Immature natural killer cell (primary cell): Measurements from ENCODE around the gene RAB11FIP4. TPM values are rescaled to one million over a fixed set of nuclear protein-coding genes. Genes with fewer than 3 reads are reported as not detected.

Experiments
- DNase-seq, 3 donors: peaks; one replicate each; pipeline ENCODE4 v3.0.0; 2022; ENCODE audit warnings: mixed read lengths in 1 of 3
- H3K27ac Mint-ChIP-seq, 6 donors: one replicate each; pipeline ENCODE4 v1.8.0; 2020; ENCODE audit warnings: mixed read lengths in 6 of 6, mild to moderate bottlenecking in 5 of 6, inconsistent platforms in 4 of 6, moderate library complexity in 3 of 6
- H3K27me3 Mint-ChIP-seq, 3 donors: one replicate each; pipeline ENCODE4 v1.8.0; 2020 to 2021; ENCODE audit warnings: low read depth in 3 of 3, mild to moderate bottlenecking in 3 of 3, mixed read lengths in 3 of 3, moderate library complexity in 3 of 3, inconsistent platforms in 1 of 3
- H3K36me3 Mint-ChIP-seq, 3 donors: one replicate each; pipeline ENCODE4 v1.8.0; 2020; ENCODE audit warnings: mixed read lengths in 3 of 3, inconsistent platforms in 2 of 3, mild to moderate bottlenecking in 2 of 3
- H3K4me1 Mint-ChIP-seq, 2 donors: one replicate each; pipeline ENCODE4 v1.8.0; 2020; ENCODE audit warnings: inconsistent platforms in 2 of 2, mild to moderate bottlenecking in 2 of 2, mixed read lengths in 2 of 2, moderate library complexity in 1 of 2
- H3K4me3 Mint-ChIP-seq, 5 donors: one replicate each; pipeline ENCODE4 v1.8.0; 2020; ENCODE audit warnings: mild to moderate bottlenecking in 5 of 5, mixed read lengths in 5 of 5, inconsistent platforms in 3 of 5, moderate library complexity in 3 of 5
- H3K9me3 Mint-ChIP-seq, 6 donors: one replicate each; pipeline ENCODE4 v1.8.0; 2020; ENCODE audit warnings: mild to moderate bottlenecking in 6 of 6, mixed read lengths in 6 of 6, inconsistent platforms in 4 of 6, moderate library complexity in 3 of 6
- polyA plus RNA-seq, 3 donors: library from polyadenylated mRNA; unstranded; fragments of 300-500 nt; fragmentation: Illumina TruSeq; gene quantifications; one replicate each; pipeline ENCODE4 v1.2.3, GENCODE V29; 2021

RAB11FIP4 gene
- polyA plus RNA-seq, 3 donors from 2014 or later: 14.2 to 41.8 (median 22.1) TPM

DNA sequence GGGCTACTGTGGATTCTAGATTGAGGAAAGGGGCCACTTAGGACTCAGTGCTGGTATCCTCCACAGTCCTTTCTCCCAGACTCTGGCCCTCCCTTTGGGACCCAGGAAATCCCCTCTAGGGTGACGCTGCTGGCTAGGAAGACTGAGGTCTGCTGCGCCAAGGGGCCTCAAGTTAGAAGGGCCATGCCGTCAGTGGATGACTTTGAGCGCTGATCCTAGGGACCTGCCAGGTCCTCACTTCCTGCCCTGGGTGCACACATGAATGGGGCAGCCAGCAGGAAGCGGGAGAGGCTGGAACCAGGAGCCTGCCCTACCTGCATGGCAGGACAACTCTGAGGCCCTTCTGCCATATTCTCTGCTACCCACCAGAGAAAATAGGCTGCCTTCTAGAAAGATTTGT lies 145.0 kb downstream of the RAB11FIP4 start:
- H3K4me3 Mint-ChIP-seq: no peak overlapping the region
- H3K36me3 Mint-ChIP-seq: peaks cover 9 to 14% (median 12%) of the 10 kb centered on the region in 3 donors
- peaks cover 0 to 2% (median 1%) of the 10 kb centered on the region in 3 donors for H3K27me3 Mint-ChIP-seq
- no peak overlapping the region for H3K27ac Mint-ChIP-seq
- no peak for DNase-seq
- no peaks in the 10 kb centered on the region for H3K9me3 Mint-ChIP-seq
- H3K4me1 Mint-ChIP-seq: peaks cover 5 to 6% of the 10 kb centered on the region in 2 donors

DNA sequence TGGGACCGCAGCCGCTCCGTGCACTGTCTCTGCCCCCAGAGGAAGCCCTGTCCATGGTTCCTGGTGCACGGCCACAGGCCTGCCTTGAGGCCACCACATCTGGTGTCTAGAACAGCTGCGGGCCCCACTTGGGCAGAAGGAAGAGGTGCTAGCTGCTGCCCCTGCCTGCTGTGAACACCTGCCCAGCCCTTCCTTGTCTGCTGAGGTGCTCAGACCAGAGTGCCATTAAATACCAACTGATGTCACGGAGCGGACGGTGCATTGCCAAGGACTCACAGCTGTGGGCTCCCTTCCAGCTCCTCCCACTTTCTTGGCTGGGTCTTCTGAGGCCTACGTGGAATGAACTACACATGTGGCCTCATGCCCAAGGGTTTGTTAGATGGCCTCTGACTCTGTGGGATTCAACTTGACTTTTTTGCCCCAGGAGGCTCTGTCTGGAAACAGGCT lies 146.1 kb downstream of the RAB11FIP4 start:
- DNase-seq: no peak
- H3K27me3 Mint-ChIP-seq: peaks cover 0 to 2% (median 1%) of the 10 kb centered on the region in 3 donors
- peak overlapping the region in 1 of 6 donors; percentile 48 for H3K27ac Mint-ChIP-seq
- H3K36me3 Mint-ChIP-seq: peaks cover 7 to 9% (median 8%) of the 10 kb centered on the region in 3 donors
- no peaks in the 10 kb centered on the region for H3K9me3 Mint-ChIP-seq
- peaks cover 5 to 6% of the 10 kb centered on the region in 2 donors for H3K4me1 Mint-ChIP-seq
- no peak overlapping the region for H3K4me3 Mint-ChIP-seq

DNA sequence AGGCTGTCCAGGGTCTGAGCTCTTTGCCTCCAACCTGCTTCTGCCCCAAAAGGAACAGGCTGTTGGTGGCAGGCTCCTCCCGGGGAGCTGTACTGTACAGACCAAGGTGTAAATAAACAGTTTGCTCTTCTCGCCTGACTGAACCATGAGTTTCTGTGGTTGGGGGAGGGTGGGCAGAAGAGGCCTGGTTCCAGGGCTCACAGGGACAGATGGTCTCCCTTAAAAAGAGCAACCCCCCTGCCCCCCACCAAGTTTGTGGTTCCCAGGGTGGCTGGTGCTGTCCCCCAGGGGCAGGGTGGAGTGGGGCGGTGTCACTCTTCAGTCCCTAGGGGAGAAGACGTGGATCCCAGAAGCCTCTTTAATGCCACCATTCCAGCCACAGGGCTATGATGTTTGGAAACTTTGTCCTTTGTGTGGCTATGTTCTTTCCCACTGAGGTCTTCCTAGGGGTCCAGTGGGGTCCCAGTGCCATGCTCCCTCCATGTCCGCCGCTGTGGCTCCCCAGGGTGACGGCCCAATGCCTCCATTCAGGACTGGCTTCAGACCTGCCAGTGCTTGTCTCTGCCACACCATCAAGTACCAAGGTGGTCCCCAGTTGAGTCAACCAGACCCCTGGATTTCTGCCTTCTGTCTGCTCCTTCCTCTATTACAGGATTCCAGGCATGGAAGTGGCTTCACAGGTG lies 146.7 kb downstream of the RAB11FIP4 start:
- DNase-seq: no peak
- peaks cover 5% of the 10 kb centered on the region in 2 donors for H3K4me1 Mint-ChIP-seq
- H3K27ac Mint-ChIP-seq: no peak overlapping the region
- H3K27me3 Mint-ChIP-seq: peaks cover 0 to 2% (median 1%) of the 10 kb centered on the region in 3 donors
- peaks cover 1 to 3% (median 2%) of the 10 kb centered on the region in 3 donors for H3K36me3 Mint-ChIP-seq
- H3K4me3 Mint-ChIP-seq: no peak overlapping the region
- H3K9me3 Mint-ChIP-seq: no peaks in the 10 kb centered on the region

DNA sequence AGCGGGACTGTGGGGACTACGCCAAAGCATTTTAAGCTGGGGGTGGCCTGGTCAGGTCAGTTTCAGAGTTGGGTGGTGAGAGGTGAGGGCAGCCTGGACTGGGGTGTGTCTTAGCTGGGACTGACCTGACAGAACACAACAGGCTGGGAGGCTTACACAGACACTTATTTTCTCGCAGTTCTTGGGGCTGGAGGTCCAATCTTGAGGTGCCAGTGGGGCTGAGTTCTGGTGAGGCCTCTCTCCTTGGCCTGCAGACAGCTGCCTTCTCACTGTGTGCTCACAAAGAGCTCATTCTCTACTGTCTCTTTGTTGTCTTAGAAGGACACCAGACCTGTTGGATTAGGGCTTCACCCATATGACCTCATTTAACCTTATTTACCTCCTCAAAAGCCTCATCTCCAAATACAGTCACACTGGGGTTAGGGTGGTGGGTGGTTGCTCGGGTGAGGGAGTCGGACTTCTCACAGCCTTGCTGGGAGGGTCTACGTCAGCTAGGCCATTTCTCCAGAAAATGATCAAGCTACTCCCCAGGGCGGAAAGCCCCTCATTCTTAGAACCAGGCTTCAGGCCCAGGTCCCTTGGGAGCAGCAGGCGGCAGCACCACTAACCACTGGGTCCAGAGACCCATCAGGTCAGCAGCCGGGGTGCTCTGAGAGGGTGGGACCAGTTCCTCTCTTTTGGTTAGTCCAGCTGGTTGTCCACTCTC lies 149.3 kb downstream of the RAB11FIP4 start:
- Mint-ChIP-seq H3K27me3 (peaks cover 0 to 1% (median 0%) of the 10 kb centered on the region in 3 donors), H3K27ac (no peak overlapping the region), H3K36me3 (no peaks in the 10 kb centered on the region), H3K4me1 (peaks cover 0 to 2% of the 10 kb centered on the region in 2 donors), H3K4me3 (no peak overlapping the region), H3K9me3 (no peaks in the 10 kb centered on the region)
- DNase-seq: no peak

DNA sequence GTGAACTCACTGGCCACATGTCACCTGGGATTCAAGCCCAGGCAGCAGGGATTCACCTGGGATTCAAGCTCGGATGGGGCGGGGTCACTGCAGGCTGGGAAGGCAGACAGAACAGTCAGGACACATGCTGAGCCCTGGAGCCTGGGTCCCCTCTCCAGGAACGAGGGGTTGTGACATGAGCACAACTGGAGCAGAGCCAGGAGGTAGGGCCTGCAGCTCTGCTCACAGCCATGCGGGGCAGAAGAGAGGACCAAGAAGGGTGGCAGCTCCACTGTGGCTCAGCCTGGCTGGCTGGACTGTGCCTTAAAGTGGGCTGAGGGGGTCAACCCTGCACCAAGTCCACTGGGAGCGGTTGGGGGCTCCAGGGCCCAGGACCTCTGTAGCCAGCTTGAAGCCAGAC lies 150.1 kb downstream of the RAB11FIP4 start:
- Mint-ChIP-seq H3K4me1 (peaks cover 0 to 2% of the 10 kb centered on the region in 2 donors), H3K27ac (peak overlapping the region in 1 of 6 donors; percentile 17), H3K9me3 (no peaks in the 10 kb centered on the region), H3K36me3 (no peaks in the 10 kb centered on the region), H3K4me3 (no peak overlapping the region), H3K27me3 (peaks cover 0 to 1% (median 0%) of the 10 kb centered on the region in 3 donors)
- DNase-seq: no peak

DNA sequence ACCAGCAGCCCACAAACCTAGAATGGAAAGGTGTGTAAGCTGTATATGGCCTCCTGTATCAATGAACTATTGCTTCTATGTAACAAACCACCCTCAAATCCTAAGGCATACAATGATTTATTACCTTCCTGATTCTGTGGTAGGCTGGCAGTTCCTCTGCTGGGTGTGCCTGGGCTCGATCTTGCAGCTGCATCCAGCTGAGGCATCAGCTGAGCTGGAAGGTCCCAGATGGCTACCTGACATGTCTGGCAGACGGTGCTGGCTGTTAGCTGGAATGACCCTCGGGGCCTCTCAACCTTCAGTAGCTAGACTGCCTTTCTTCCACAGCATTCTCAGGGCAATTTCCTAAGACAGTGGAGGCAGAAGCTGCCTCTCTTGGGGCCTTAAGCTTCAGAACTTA lies 152.7 kb downstream of the RAB11FIP4 start:
- no peaks in the 10 kb centered on the region for H3K9me3 Mint-ChIP-seq
- no peak overlapping the region for H3K4me3 Mint-ChIP-seq
- DNase-seq: no peak
- H3K27ac Mint-ChIP-seq: no peak overlapping the region
- peaks cover 1 to 3% (median 3%) of the 10 kb centered on the region in 3 donors for H3K27me3 Mint-ChIP-seq
- H3K4me1 Mint-ChIP-seq: peaks cover 8 to 12% of the 10 kb centered on the region in 2 donors
- no peaks in the 10 kb centered on the region for H3K36me3 Mint-ChIP-seq

DNA sequence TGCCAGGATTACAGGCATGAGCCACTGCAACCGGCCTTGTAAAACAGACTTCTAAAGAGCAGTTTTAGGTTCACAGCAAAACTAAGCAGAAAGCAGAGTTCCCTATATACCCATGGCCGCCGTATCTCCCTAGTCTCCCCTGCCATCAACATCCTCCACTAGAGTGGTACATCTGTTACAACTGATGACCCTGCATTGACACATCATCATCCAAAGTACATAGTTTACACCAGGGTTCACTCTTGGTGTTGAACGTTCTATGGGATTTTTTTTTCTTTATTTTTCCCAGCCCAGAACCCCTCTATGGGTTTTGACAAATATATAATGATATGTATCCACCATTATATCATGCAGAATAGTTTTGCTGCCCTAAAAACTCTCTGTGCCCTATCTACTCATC lies 155.2 kb downstream of the RAB11FIP4 start:
- H3K27ac Mint-ChIP-seq: peak overlapping the region in 1 of 6 donors; percentile 24
- DNase-seq: no peak
- H3K4me3 Mint-ChIP-seq: no peak overlapping the region
- H3K9me3 Mint-ChIP-seq: no peaks in the 10 kb centered on the region
- H3K36me3 Mint-ChIP-seq: no peaks in the 10 kb centered on the region
- H3K27me3 Mint-ChIP-seq: peaks cover 8 to 19% (median 11%) of the 10 kb centered on the region in 3 donors
- H3K4me1 Mint-ChIP-seq: peaks cover 16 to 24% of the 10 kb centered on the region in 2 donors

DNA sequence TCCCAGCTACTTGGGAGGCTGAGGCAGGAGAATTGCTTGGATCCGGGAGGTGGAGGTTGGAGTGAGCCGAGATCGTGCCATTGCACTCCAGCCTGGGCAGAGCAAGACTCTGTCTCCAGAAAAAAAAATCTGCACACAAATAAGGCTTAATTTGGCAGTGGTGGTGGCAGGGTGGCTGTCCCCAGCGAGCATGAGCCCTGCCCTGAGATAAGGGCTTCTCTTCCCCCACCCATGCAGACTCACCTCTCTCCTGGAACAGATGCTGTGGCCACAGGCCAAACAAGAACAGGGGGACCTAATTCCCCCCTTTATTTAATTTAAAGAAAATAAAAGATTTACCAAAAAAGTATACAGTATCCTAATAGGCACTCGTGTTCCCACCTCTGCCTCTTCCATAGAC lies 157.2 kb downstream of the RAB11FIP4 start:
- H3K27me3 Mint-ChIP-seq: peaks cover 11 to 25% (median 11%) of the 10 kb centered on the region in 3 donors
- no peak for DNase-seq
- H3K4me1 Mint-ChIP-seq: peaks cover 16 to 24% of the 10 kb centered on the region in 2 donors
- no peaks in the 10 kb centered on the region for H3K36me3 Mint-ChIP-seq
- peak overlapping the region; percentile 82 to 91 (median 90) for H3K4me3 Mint-ChIP-seq
- H3K27ac Mint-ChIP-seq: peak overlapping the region; percentile 74 to 92 (median 91)
- no peaks in the 10 kb centered on the region for H3K9me3 Mint-ChIP-seq

DNA sequence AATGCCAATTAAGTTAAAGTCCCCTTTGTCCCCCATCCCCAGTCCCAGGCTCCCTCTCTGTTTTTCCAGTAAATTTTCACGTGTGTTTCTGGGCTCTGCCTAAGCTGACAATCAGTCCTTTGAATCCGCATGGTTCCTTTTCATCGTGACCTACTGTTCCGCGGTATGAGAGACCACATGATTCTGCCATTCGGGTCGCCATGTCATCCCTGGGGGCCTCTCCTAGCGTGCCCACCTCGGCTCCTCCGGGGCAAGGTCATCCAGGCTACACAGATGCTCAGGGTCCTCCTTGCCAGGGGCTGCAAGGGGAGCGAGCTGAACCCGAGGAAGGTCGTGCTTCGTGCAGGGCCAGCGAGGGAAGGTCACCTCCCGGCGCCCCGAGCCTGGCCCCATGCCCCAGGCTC lies 157.6 kb downstream of the RAB11FIP4 start:
- H3K27ac Mint-ChIP-seq: peak overlapping the region; percentile 74 to 92 (median 91)
- peaks cover 16 to 24% of the 10 kb centered on the region in 2 donors for H3K4me1 Mint-ChIP-seq
- no peaks in the 10 kb centered on the region for H3K9me3 Mint-ChIP-seq
- H3K36me3 Mint-ChIP-seq: no peaks in the 10 kb centered on the region
- peaks cover 11 to 25% (median 11%) of the 10 kb centered on the region in 3 donors for H3K27me3 Mint-ChIP-seq
- no peak for DNase-seq
- peak overlapping the region; percentile 82 to 91 (median 90) for H3K4me3 Mint-ChIP-seq

DNA sequence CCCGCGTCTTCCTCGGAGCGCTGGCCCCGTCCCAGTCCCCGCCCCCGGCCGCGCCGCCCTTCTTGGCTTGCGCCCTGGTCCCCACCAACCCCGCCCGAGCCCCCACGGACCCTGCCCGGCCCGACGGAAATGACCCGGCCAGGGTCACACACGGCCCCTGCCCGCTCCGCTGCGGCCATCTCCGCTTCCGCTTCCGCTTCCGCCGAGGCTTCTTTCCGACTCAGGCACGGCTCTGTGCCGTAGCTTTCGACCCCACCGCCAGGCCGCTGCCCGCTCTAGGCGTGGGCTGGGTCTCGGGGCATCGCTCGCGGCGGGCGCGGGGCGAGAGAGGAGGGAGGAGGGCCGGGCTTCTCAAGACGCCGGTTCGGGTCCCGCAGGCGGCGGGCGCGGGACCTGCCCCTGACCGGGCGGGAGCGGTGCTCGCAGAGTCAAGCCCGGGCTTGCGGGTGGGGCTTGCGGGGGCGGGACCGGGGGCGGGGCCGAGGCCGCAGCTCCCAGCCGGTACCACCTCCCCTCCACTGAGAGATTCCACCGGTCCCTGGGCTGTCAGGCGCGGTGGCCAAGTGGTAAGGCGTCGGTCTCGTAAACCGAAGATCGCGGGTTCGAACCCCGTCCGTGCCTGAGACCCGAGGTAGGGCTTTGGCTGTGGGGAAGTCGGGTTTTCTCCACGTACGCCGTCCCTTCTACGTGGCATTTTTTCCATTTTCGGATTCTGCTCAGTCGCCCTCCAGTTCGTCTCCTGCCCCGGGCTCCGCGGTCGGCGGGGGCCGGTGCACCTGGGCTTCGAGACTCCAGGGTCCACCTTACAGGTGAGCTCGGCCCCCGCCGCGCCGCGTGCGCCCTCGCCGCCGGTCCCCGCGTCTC lies 158.3 kb downstream of the RAB11FIP4 start:
- H3K27ac Mint-ChIP-seq: peak overlapping the region; percentile 74 to 97 (median 88)
- peaks cover 11 to 25% (median 11%) of the 10 kb centered on the region in 3 donors for H3K27me3 Mint-ChIP-seq
- H3K9me3 Mint-ChIP-seq: no peaks in the 10 kb centered on the region
- no peaks in the 10 kb centered on the region for H3K36me3 Mint-ChIP-seq
- peak overlapping the region; percentile 82 to 93 (median 91) for H3K4me3 Mint-ChIP-seq
- H3K4me1 Mint-ChIP-seq: peaks cover 16 to 24% of the 10 kb centered on the region in 2 donors
- DNase-seq: peak; percentile 84 to 88 (median 86)

DNA sequence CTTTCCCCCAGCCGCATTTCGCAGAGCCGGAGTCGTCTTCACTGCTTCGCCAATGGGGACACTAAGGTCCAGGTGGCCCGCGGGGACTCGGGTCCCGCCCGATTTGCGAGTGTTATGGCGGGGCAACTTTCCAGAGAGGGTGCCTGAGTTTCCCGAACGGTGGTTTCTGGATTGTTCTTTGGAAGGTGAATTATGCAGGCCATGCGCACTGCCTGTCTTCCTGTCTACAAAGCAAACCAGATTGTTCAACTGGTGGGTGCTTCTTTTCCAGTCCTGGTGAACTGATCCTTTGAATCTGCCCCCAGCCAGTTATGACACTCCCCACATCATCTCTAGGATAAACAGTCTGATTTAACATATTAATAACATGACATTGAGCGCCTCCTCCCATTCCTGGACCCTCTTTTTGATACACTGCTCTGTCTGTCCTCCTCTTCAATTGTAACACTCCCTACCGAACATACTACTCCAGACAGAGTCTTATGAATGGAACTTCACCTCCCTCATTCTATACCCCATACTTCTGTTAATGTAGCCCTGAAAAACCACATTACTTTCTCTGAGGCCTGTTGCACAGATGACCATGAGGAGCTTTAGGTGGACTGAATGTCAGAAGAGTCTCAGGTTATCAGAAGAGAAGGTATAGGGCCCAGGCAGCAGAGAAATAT lies 159.0 kb downstream of the RAB11FIP4 start:
- H3K9me3 Mint-ChIP-seq: no peaks in the 10 kb centered on the region
- peak overlapping the region; percentile 24 to 97 (median 80) for H3K27ac Mint-ChIP-seq
- H3K4me1 Mint-ChIP-seq: peaks cover 16 to 24% of the 10 kb centered on the region in 2 donors
- H3K27me3 Mint-ChIP-seq: peaks cover 11 to 25% (median 11%) of the 10 kb centered on the region in 3 donors
- no peak for DNase-seq
- H3K4me3 Mint-ChIP-seq: peak overlapping the region; percentile 73 to 93 (median 90)
- H3K36me3 Mint-ChIP-seq: no peaks in the 10 kb centered on the region

DNA sequence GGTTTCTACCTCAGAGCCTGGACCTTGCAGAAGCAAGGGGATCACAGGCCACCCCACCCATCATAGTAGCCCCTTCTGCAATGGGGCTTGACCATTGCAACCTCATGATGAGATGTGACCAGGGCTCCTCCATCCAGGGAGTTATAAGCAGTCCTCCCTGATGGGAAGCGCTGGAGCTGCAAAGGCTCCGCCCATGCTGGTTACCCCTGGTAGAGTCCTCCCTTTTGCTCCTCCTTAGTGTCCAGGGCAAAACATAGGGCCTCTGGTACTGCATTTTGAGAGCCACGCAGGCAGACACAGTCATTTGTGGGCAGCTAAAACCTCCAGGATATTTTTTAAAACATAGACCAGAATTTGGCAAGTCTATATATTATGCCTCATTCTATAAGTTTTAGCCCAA lies 161.1 kb downstream of the RAB11FIP4 start:
- no peaks in the 10 kb centered on the region for H3K36me3 Mint-ChIP-seq
- H3K4me1 Mint-ChIP-seq: peaks cover 16 to 24% of the 10 kb centered on the region in 2 donors
- no peaks in the 10 kb centered on the region for H3K9me3 Mint-ChIP-seq
- H3K4me3 Mint-ChIP-seq: peak overlapping the region in 1 of 5 donors; percentile 31
- DNase-seq: no peak
- peaks cover 11 to 25% (median 11%) of the 10 kb centered on the region in 3 donors for H3K27me3 Mint-ChIP-seq
- H3K27ac Mint-ChIP-seq: no peak overlapping the region

DNA sequence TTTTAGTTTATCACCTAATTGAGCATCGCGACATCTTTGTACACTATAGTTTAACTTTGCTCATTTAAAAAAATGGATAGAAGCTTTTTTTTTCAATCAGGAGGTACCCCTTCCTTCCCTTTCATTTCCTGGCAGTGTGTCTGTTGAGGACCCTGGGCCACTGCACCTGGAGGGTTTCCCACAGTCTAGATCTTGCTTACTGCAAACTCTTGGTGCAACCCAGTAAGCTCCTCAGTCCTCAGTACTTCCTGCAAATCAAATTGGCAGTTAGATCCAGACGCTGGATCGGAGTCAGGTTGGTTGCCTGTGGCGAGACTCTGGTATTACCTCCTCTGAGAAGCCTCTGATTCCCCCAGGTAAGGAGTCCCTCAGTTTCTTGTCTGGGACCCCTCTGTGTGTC lies 162.0 kb downstream of the RAB11FIP4 start:
- Mint-ChIP-seq H3K27ac (no peak overlapping the region), H3K36me3 (no peaks in the 10 kb centered on the region)

More for the DNA sequence above, 162.0 kb downstream of the RAB11FIP4 start:
- Mint-ChIP-seq H3K4me1 (peaks cover 15 to 17% of the 10 kb centered on the region in 2 donors), H3K27me3 (peaks cover 11 to 25% (median 11%) of the 10 kb centered on the region in 3 donors), H3K9me3 (no peaks in the 10 kb centered on the region), H3K4me3 (no peak overlapping the region)
- DNase-seq: no peak
